Neuronal stem cell (in vitro differentiated cells): ENCODE results near the gene IFT122.
A peak's percentile ranks its signal among the peaks of the same experiment; 100 is the strongest.

ENCODE experiments used
- DNase-seq: peaks from one replicate; pipeline ENCODE4 v3.0.0-alpha.2; 2013; ENCODE audit warnings: low spot score
- H2AFZ ChIP-seq: one replicate; pipeline ENCODE4 v1.6.1; 2013; ENCODE audit warnings: mild to moderate bottlenecking, low read length, inconsistent platforms
- H2AK5ac ChIP-seq: 2 replicates; pipeline ENCODE4 v1.6.1; 2013; ENCODE audit warnings: low read depth, mild to moderate bottlenecking, inconsistent platforms, low read length, moderate library complexity, mixed read lengths
- H2BK120ac ChIP-seq: 2 replicates; pipeline ENCODE4 v1.6.1; 2013; ENCODE audit warnings: low read depth, mild to moderate bottlenecking, inconsistent platforms, low read length, moderate library complexity, mixed read lengths
- H2BK12ac ChIP-seq: one replicate; pipeline ENCODE4 v1.6.1; 2013; ENCODE audit warnings: low read length, inconsistent platforms
- H2BK15ac ChIP-seq: 2 replicates; pipeline ENCODE4 v1.6.1; 2013; ENCODE audit warnings: mild to moderate bottlenecking, low read length, inconsistent platforms, mixed read lengths
- H2BK5ac ChIP-seq: one replicate; pipeline ENCODE4 v1.6.1; 2013; ENCODE audit warnings: inconsistent platforms, mild to moderate bottlenecking, low read length, moderate library complexity
- H3K14ac ChIP-seq: one replicate; pipeline ENCODE4 v1.6.1; 2013; ENCODE audit warnings: low read length, inconsistent platforms
- H3K18ac ChIP-seq: 2 replicates; pipeline ENCODE4 v1.6.1; 2013; ENCODE audit warnings: low read length, inconsistent platforms
- H3K23ac ChIP-seq: 2 replicates; pipeline ENCODE4 v1.6.1; 2013; ENCODE audit warnings: low read depth, mild to moderate bottlenecking, mixed read lengths, low read length, inconsistent platforms; ENCODE audit not compliant: poor library complexity
- H3K27ac ChIP-seq: replicated peaks from 3 replicates; pipeline ENCODE4 v1.5.1; 2013; ENCODE audit warnings: low read length, inconsistent platforms
- H3K27me3 ChIP-seq, 3 experiments: 2 replicates each; pipeline ENCODE4 v1.6.1; 2013; ENCODE audit warnings: low read length in 3 of 3, mild to moderate bottlenecking in 2 of 3, inconsistent platforms in 1 of 3, low read depth in 1 of 3, mixed read lengths in 1 of 3, moderate library complexity in 1 of 3; ENCODE audit not compliant: control insufficient read depth in 3 of 3, insufficient read depth in 3 of 3
- H3K36me3 ChIP-seq, 2 donors: replicated peaks in 1 of 2; 2 replicates each; pipeline ENCODE4 v1.6.1; 2013; ENCODE audit warnings: low read length in 2 of 2; ENCODE audit not compliant: control insufficient read depth in 2 of 2, insufficient read depth in 2 of 2
- H3K4ac ChIP-seq: 2 replicates; pipeline ENCODE4 v1.6.1; 2013; ENCODE audit warnings: inconsistent platforms, mild to moderate bottlenecking, low read length, moderate library complexity
- H3K4me1 ChIP-seq, 2 donors: 1 replicate in 1 of 2; 2 replicates in 1 of 2; pipeline ENCODE4 v1.6.1; 2013; ENCODE audit warnings: low read length in 2 of 2, low read depth in 1 of 2; ENCODE audit not compliant: control insufficient read depth in 2 of 2, insufficient read depth in 1 of 2
- H3K4me2 ChIP-seq: one replicate; pipeline ENCODE4 v1.6.1; 2013; ENCODE audit warnings: mild to moderate bottlenecking, low read length, inconsistent platforms; ENCODE audit not compliant: insufficient read depth, poor library complexity, severe bottlenecking
- H3K4me3 ChIP-seq, 2 donors: 2 replicates each; pipeline ENCODE4 v1.5.1; 2013; ENCODE audit warnings: low read length in 2 of 2, mild to moderate bottlenecking in 2 of 2, inconsistent platforms in 1 of 2, moderate library complexity in 1 of 2
- H3K79me1 ChIP-seq: one replicate; pipeline ENCODE4 v1.6.1; 2013; ENCODE audit warnings: low read depth, mild to moderate bottlenecking, inconsistent platforms, low read length, moderate library complexity
- H3K9ac ChIP-seq: one replicate; pipeline ENCODE4 v1.6.1; 2013; ENCODE audit warnings: mild to moderate bottlenecking, low read depth, low read length, inconsistent platforms; ENCODE audit not compliant: poor library complexity
- H3K9me3 ChIP-seq, 2 donors: replicated peaks in 1 of 2; 2 replicates each; pipeline versions ENCODE3 to v1.6.1; 2013; ENCODE audit warnings: low read length in 2 of 2, mild to moderate bottlenecking in 2 of 2, inconsistent platforms in 1 of 2, low read depth in 1 of 2, mixed read lengths in 1 of 2, moderate library complexity in 1 of 2; ENCODE audit not compliant: control insufficient read depth in 2 of 2, insufficient read depth in 1 of 2
- H4K8ac ChIP-seq: one replicate; pipeline ENCODE4 v1.6.1; 2013; ENCODE audit warnings: low read depth, mild to moderate bottlenecking, inconsistent platforms, low read length, moderate library complexity
- H4K91ac ChIP-seq: one replicate; pipeline ENCODE4 v1.6.1; 2013; ENCODE audit warnings: low read length, low read depth, mild to moderate bottlenecking, inconsistent platforms; ENCODE audit not compliant: poor library complexity
- WGBS, 2 donors: extraction: QIAGEN DNeasy Blood & Tissue Kit; methylation state at CpG; one replicate each; pipeline ENCODE4 v1.1.7; 2013; ENCODE audit warnings: missing lambda C conversion rate in 2 of 2, mixed read lengths in 1 of 2; ENCODE audit not compliant: insufficient read length in 2 of 2, insufficient replicate concordance in 1 of 2; ENCODE audit errors: extremely low coverage in 2 of 2; 5-methylcytosine and 5-hydroxymethylcytosine counted together

IFT122 gene

DNA sequence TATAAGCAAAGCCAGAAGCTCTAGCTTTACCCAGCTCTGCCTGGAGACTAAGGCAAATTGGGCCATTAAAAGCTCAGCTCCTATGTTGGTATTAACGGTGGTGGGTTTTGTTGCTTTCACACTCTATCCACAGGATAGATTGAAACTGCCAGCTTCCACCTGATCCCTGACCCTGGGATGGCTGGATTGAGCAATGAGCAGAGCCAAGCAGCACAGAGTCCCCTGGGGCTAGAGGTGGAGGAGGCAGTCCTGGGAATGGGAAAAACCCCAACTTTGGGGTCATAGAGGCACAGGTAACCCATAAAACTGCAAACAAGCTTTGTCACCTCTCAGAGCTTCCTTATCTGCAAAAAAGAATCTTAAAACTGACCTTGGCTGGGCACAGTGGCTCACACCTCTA lies 95.1 kb downstream of the IFT122 start:
- H2AK5ac ChIP-seq = no peak overlapping the region
- WGBS, 2 donors = no CpG with 5 or more reads among the region's 1 CpG

DNA sequence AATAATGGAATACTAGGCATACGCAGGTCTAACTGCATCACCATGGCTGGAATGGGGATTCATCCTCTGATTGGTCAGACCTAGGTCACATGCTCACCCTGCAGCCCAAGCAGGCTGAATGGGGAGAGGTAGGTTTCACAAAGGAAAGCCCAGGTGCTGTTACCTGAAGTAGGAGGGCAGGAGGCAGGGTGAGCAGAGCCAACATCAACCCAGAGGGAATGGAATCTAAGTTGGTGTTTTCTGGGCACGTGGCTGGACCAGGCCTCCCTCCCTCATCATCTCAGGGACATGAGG lies 96.3 kb downstream of the IFT122 start:
- H3K4ac ChIP-seq = no peak overlapping the region
- H3K9ac ChIP-seq = no peak overlapping the region
- no peak overlapping the region for H3K18ac ChIP-seq
- H3K27ac ChIP-seq = no peak overlapping the region
- no peak overlapping the region for H3K23ac ChIP-seq
- H3K36me3 ChIP-seq = no peaks in the 10 kb centered on the region
- H2BK15ac ChIP-seq = no peak overlapping the region
- H4K91ac ChIP-seq = no peak overlapping the region
- H3K79me1 ChIP-seq = no peaks in the 10 kb centered on the region
- no peak overlapping the region for H2AFZ ChIP-seq
- no peak overlapping the region for H3K4me3 ChIP-seq
- no peak overlapping the region for H2AK5ac ChIP-seq
- no peaks in the 10 kb centered on the region for H3K9me3 ChIP-seq
- H2BK5ac ChIP-seq = no peak overlapping the region
- no peaks in the 10 kb centered on the region for H3K27me3 ChIP-seq
- H3K4me1 ChIP-seq = peaks cover 3 to 10% of the 10 kb centered on the region in 2 donors
- H2BK12ac ChIP-seq = no peak overlapping the region
- no peak overlapping the region for H2BK120ac ChIP-seq
- WGBS, 2 donors = no CpG with 5 or more reads among the region's 2 CpGs
- no peak overlapping the region for H3K4me2 ChIP-seq
- no peak for DNase-seq
- H3K14ac ChIP-seq = no peak overlapping the region
- no peak overlapping the region for H4K8ac ChIP-seq

More for the DNA sequence above, 95.1 kb downstream of the IFT122 start:
- no peak overlapping the region for H2BK120ac ChIP-seq
- no peak overlapping the region for H4K91ac ChIP-seq
- no peak overlapping the region for H2AFZ ChIP-seq
- no peak overlapping the region for H3K9ac ChIP-seq
- DNase-seq = no peak
- H3K23ac ChIP-seq = no peak overlapping the region
- H3K4me2 ChIP-seq = no peak overlapping the region
- H3K36me3 ChIP-seq = no peaks in the 10 kb centered on the region
- no peak overlapping the region for H2BK5ac ChIP-seq
- no peak overlapping the region for H4K8ac ChIP-seq
- H2BK12ac ChIP-seq = no peak overlapping the region
- H3K9me3 ChIP-seq = no peaks in the 10 kb centered on the region
- H3K79me1 ChIP-seq = no peaks in the 10 kb centered on the region
- H3K27me3 ChIP-seq = no peaks in the 10 kb centered on the region
- no peak overlapping the region for H2BK15ac ChIP-seq
- H3K4ac ChIP-seq = no peak overlapping the region
- no peak overlapping the region for H3K4me3 ChIP-seq
- peaks cover 10 to 15% of the 10 kb centered on the region in 2 donors for H3K4me1 ChIP-seq
- no peak overlapping the region for H3K27ac ChIP-seq
- no peak overlapping the region for H3K18ac ChIP-seq
- H3K14ac ChIP-seq = no peak overlapping the region

DNA sequence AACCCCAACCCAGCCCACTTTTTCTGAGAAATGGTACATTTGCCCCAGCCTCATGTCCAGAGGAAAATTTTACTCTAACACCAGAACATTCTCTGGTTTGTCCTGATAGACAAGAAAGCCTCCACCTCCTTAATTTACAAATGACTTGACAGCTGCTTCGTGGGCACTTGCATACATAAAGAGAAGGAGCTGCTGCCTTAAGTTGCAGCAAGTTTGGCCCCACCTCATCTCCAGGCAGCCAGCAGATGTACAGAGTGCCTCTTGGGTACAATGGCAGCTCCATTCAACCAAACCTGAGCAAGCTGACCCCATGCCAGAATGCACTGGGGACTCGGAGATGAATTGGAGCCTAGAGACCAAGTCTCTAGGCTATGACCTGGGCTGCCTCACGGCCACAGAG lies 96.8 kb downstream of the IFT122 start:
- no peak overlapping the region for H3K23ac ChIP-seq
- H2AK5ac ChIP-seq = peak overlapping the region; percentile 73
- no peak overlapping the region for H3K4me3 ChIP-seq
- WGBS, 2 donors = no CpG with 5 or more reads among the region's 3 CpGs
- H4K91ac ChIP-seq = no peak overlapping the region
- no peak overlapping the region for H3K14ac ChIP-seq
- H3K9me3 ChIP-seq = no peaks in the 10 kb centered on the region
- H3K4me2 ChIP-seq = no peak overlapping the region
- H2BK120ac ChIP-seq = no peak overlapping the region
- no peak overlapping the region for H3K4ac ChIP-seq
- no peak overlapping the region for H3K27ac ChIP-seq
- no peak overlapping the region for H2BK5ac ChIP-seq
- H2BK15ac ChIP-seq = no peak overlapping the region
- no peak overlapping the region for H4K8ac ChIP-seq
- H2AFZ ChIP-seq = no peak overlapping the region
- H3K9ac ChIP-seq = no peak overlapping the region
- DNase-seq = no peak
- peaks cover 3 to 10% of the 10 kb centered on the region in 2 donors for H3K4me1 ChIP-seq
- H2BK12ac ChIP-seq = no peak overlapping the region
- H3K18ac ChIP-seq = peak overlapping the region; percentile 16
- no peaks in the 10 kb centered on the region for H3K79me1 ChIP-seq
- H3K27me3 ChIP-seq = no peaks in the 10 kb centered on the region
- H3K36me3 ChIP-seq = no peaks in the 10 kb centered on the region

DNA sequence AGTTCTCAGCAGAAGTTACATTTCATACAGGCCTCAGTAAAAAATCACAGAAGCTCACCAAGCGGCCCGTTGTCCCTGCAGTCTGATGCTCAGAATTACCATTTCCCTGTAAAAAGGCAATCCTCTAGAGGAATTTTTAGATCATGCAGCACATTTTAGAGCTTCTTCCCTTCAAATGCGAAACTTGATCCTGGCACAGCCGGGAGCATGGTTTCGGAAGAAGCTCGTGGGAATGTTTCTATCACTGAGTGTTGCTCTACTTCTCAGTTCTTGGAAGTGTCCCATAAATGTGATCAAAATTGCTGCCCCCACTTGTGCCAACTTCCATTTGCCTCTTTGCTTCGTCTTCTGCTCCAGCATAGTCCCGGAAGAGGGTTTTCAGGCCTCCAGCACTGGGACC lies 99.2 kb downstream of the IFT122 start:
- H2BK12ac ChIP-seq = no peak overlapping the region
- no peak overlapping the region for H3K4ac ChIP-seq
- no CpG with 5 or more reads among the region's 8 CpGs for WGBS, 2 donors
- H3K4me2 ChIP-seq = no peak overlapping the region
- no peak overlapping the region for H3K23ac ChIP-seq
- H3K27me3 ChIP-seq = peaks cover 0 to 3% (median 0%) of the 10 kb centered on the region in 3 experiments
- no peak overlapping the region for H2BK120ac ChIP-seq
- H3K9me3 ChIP-seq = no peaks in the 10 kb centered on the region
- H3K9ac ChIP-seq = no peak overlapping the region
- DNase-seq = no peak
- H3K27ac ChIP-seq = no peak overlapping the region
- no peak overlapping the region for H2AK5ac ChIP-seq
- no peak overlapping the region for H3K14ac ChIP-seq
- no peak overlapping the region for H2BK5ac ChIP-seq
- no peaks in the 10 kb centered on the region for H3K36me3 ChIP-seq
- H4K91ac ChIP-seq = no peak overlapping the region
- no peaks in the 10 kb centered on the region for H3K79me1 ChIP-seq
- no peak overlapping the region for H4K8ac ChIP-seq
- H3K18ac ChIP-seq = no peak overlapping the region
- H3K4me3 ChIP-seq = no peak overlapping the region
- H3K4me1 ChIP-seq = peaks cover 3 to 6% of the 10 kb centered on the region in 2 donors
- no peak overlapping the region for H2BK15ac ChIP-seq
- no peak overlapping the region for H2AFZ ChIP-seq
